DND-41 (cell line): Measurements from ENCODE around the gene RGS3.

Experiments
- ATAC-seq: fragments of 200-7000 bp; cut with Tn5 transposase; 3 replicates; pipeline ENCODE4 v1.9.1; 2021; ENCODE audit warnings: low read depth; ENCODE audit not compliant: insufficient read depth
- DNase-seq: peaks from one replicate; pipeline ENCODE4 v3.0.0-alpha.2; 2020
- H2AFZ ChIP-seq: 2 replicates; pipeline ENCODE4 v1.6.0; 2012; ENCODE audit warnings: low read depth, low read length
- H3K27ac ChIP-seq: 2 replicates; pipeline ENCODE4 v1.5.1; 2012; ENCODE audit warnings: low read length, inconsistent platforms
- H3K27me3 ChIP-seq: fragments of 200-600 bp; sonication (generic); 2 replicates; pipeline ENCODE4 v1.6.0; 2012; ENCODE audit warnings: low read length, mild to moderate bottlenecking, inconsistent platforms; ENCODE audit not compliant: insufficient read depth, poor library complexity
- H3K36me3 ChIP-seq: 2 replicates; pipeline ENCODE4 v1.5.1; 2012; ENCODE audit warnings: low read length, inconsistent platforms; ENCODE audit not compliant: insufficient read depth
- H3K4me1 ChIP-seq: 2 replicates; pipeline ENCODE4 v1.5.1; 2012; ENCODE audit warnings: mild to moderate bottlenecking, low read length; ENCODE audit not compliant: insufficient read depth
- H3K4me2 ChIP-seq: 2 replicates; pipeline ENCODE4 v1.6.0; 2012; ENCODE audit warnings: mild to moderate bottlenecking, moderate library complexity, low read length, inconsistent platforms; ENCODE audit not compliant: insufficient read depth
- H3K4me3 ChIP-seq, 2 experiments: fragments of 200-600 bp in 1 of 2; shearing (Covaris generic) in 1 of 2; 2 replicates each; pipeline ENCODE4 v1.5.1; 2012 to 2016; ENCODE audit warnings: inconsistent platforms in 2 of 2, low read length in 2 of 2, mild to moderate bottlenecking in 2 of 2, low read depth in 1 of 2, moderate library complexity in 1 of 2
- H3K79me2 ChIP-seq: 2 replicates; pipeline ENCODE4 v1.6.0; 2012; ENCODE audit warnings: low read length, inconsistent platforms; ENCODE audit not compliant: insufficient read depth
- H3K9ac ChIP-seq: 2 replicates; pipeline ENCODE4 v1.6.0; 2012; ENCODE audit warnings: low read depth, mild to moderate bottlenecking, inconsistent platforms, low read length, moderate library complexity
- H3K9me3 ChIP-seq: 2 replicates; pipeline ENCODE4 v1.5.1; 2012; ENCODE audit warnings: low read length, moderate library complexity, mild to moderate bottlenecking, inconsistent platforms; ENCODE audit not compliant: insufficient read depth, severe bottlenecking
- H4K20me1 ChIP-seq: 2 replicates; pipeline ENCODE4 v1.6.0; 2012; ENCODE audit warnings: low read length; ENCODE audit not compliant: insufficient read depth
- CTCF ChIP-seq: IDR thresholded peaks from 2 replicates; pipeline ENCODE4 v1.5.1; 2012; ENCODE audit warnings: borderline replicate concordance, low read length, moderate library complexity, mild to moderate bottlenecking; ENCODE audit not compliant: poor library complexity, severe bottlenecking; ENCODE audit errors: extremely low read depth
- EZH2 ChIP-seq: IDR thresholded peaks from 3 replicates; pipeline ENCODE4 v1.6.1; 2012; ENCODE audit warnings: borderline replicate concordance, low read depth, mild to moderate bottlenecking, moderate library complexity, low read length, inconsistent platforms; ENCODE audit not compliant: severe bottlenecking

The RGS3 gene

DNA sequence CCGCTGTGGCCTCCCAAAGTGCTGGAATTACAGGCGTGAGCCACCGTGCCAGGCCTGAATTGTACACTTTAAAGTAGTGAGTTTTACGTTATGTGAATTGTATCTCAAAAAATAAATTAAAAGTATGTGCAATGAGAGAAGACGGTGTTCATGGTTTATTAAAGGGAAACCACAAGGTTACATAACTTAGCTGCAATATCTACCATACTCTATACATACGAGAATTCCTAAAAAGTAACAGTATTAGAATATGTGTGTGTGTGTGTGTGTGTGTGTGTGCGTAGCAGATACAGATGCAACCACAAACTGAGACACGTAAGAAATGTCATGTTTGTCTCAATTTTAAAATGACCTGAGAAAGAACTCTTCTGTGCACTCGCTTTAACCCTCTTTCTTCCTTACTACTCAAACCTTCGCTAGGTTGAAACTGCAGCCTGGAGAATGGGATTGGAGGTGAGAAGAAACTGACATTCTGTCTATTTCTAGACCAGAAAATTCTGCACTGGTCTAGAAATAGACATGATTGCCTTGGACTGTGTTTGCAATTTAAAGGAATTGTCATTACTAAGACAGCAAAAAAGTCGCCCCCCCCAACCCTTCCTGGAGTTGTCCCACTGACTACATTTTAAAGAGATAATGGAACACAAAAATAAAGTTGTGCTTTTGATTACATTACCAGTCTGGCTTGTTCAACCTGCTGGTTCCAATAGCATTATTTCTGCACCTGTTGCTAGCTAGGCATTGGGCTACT is 167.0 kb downstream of the RGS3 start:
- Histone ChIP-seq H3K27ac (no peak overlapping the region), H4K20me1 (no peaks in the 10 kb centered on the region), H3K27me3 (peaks cover 6% of the 10 kb centered on the region), H3K36me3 (no peaks in the 10 kb centered on the region), H2AFZ (no peak overlapping the region), H3K79me2 (no peaks in the 10 kb centered on the region), H3K4me3 (no peak overlapping the region), H3K9ac (no peak overlapping the region), H3K4me1 (no peaks in the 10 kb centered on the region), H3K4me2 (no peak overlapping the region), H3K9me3 (no peaks in the 10 kb centered on the region)
- TF ChIP-seq EZH2 (no peak), CTCF (no peak)
- DNase-seq (no peak), ATAC-seq (no peak)

DNA sequence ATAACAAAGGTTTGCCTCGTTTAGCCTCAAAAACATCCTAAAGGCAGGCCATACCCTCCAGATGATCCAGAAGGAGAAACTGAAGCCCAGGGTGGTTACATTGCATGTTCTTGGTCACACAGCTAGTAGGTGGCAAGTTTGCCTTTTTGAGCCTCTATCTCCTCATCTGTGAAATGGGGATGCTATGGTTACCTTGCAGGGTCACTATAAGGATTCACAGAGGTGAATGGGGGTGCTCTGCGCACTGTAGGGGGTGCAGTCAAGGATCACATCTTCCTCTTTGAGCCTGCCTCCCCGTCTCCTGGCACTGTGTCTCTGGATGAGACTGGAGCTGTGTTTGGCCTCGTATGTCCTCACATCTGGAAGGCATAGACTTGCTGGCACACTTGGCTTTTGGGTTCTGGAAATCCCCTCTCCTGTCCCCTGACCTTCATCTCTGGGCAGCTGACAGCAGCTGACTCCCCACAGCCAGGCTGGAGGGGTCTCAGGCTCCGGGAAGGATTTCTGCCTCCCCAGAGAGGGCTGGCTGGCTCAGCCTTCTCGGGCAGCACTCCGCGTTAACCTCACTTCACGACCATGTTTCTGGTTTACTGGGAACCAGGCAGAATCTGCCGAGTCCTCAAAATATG is 167.7 kb downstream of the RGS3 start:
- DNase-seq (no peak), ATAC-seq (no peak)

DNA sequence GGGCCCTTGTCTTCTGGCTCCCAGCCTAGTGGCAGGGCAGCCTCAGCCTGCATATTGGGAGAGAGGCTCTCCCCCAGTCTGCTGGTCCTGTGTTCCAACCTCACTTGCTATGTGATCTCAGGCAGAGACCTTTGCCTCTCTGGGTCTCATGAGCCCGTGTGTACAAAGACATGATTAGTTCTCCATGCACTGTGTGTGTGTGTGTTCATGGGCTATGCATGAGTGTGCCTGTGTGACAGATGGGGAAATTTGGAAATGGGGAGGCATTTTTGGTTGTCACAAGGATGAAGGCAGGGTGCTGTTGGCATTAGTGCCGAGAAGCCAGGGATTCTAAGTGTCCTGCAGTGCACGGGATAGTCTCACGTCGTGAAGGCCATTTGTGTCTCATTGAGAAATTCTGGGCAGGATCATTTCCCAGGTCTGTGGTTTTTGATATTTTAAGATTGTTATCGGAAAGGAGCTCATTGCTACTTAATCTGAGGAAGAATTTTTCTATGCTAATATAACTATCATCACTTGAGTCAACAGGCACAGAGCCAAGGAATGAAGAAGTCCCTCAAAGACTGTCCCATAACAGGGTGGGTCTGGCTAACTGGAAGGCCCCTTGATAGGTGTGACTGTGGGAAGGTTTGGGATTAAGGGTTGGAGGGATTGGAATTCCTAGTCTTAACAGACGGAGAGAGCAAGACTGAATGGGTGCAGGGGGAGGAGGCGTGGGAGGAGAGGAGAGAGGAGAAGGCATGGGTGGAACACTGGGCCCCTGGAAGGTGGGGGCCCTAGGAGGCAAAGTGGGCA is 168.5 kb downstream of the RGS3 start:
- H3K27ac ChIP-seq: no peak overlapping the region
- peaks cover 3% of the 10 kb centered on the region for H3K27me3 ChIP-seq
- ATAC-seq (no peak), DNase-seq (no peak)
- H3K36me3 ChIP-seq: no peaks in the 10 kb centered on the region
- no peak overlapping the region for H3K9ac ChIP-seq
- no peaks in the 10 kb centered on the region for H3K79me2 ChIP-seq
- no peaks in the 10 kb centered on the region for H3K9me3 ChIP-seq
- H3K4me1 ChIP-seq: no peaks in the 10 kb centered on the region
- H3K4me2 ChIP-seq: no peak overlapping the region
- TF ChIP-seq CTCF: no peak
- no peak for TF ChIP-seq EZH2
- no peaks in the 10 kb centered on the region for H4K20me1 ChIP-seq
- H2AFZ ChIP-seq: no peak overlapping the region
- no peak overlapping the region for H3K4me3 ChIP-seq

More for the DNA sequence above, 167.7 kb downstream of the RGS3 start:
- TF ChIP-seq CTCF (no peak), EZH2 (no peak)
- no peaks in the 10 kb centered on the region for H3K36me3 ChIP-seq
- H3K9me3 ChIP-seq: no peaks in the 10 kb centered on the region
- peaks cover 6% of the 10 kb centered on the region for H3K27me3 ChIP-seq
- H3K9ac ChIP-seq: no peak overlapping the region
- no peak overlapping the region for H2AFZ ChIP-seq
- no peaks in the 10 kb centered on the region for H3K79me2 ChIP-seq
- H3K4me2 ChIP-seq: no peak overlapping the region
- H3K27ac ChIP-seq: no peak overlapping the region
- no peaks in the 10 kb centered on the region for H4K20me1 ChIP-seq
- no peak overlapping the region for H3K4me3 ChIP-seq
- H3K4me1 ChIP-seq: no peaks in the 10 kb centered on the region
